HUES64 (cell line): Measurements from ENCODE around the gene TAAR5.
"Not testable (repeated sequence)": the region's sequence is repeated elsewhere in the genome, so short reads cannot be mapped to it uniquely, and the experiment has no call there.

ENCODE experiments used
- H3K27ac ChIP-seq: 2 replicates; pipeline ENCODE4 v1.7.0; 2013; ENCODE audit warnings: low read depth, low read length, inconsistent platforms
- H3K27me3 ChIP-seq: 2 replicates; pipeline ENCODE4 v1.6.1; 2013; ENCODE audit warnings: mild to moderate bottlenecking, low read length; ENCODE audit not compliant: insufficient read depth
- H3K36me3 ChIP-seq: 2 replicates; pipeline ENCODE4 v1.6.1; 2013; ENCODE audit warnings: mild to moderate bottlenecking, low read length; ENCODE audit not compliant: insufficient read depth
- H3K4me1 ChIP-seq: 2 replicates; pipeline ENCODE4 v1.6.1; 2013; ENCODE audit warnings: mild to moderate bottlenecking, low read length, moderate library complexity; ENCODE audit not compliant: insufficient read depth
- H3K4me3 ChIP-seq: 2 replicates; pipeline ENCODE4 v1.5.1; 2013; ENCODE audit warnings: mild to moderate bottlenecking, low read length, moderate library complexity
- H3K9ac ChIP-seq: 2 replicates; pipeline ENCODE4 v1.6.1; 2013; ENCODE audit warnings: mild to moderate bottlenecking, low read depth, low read length
- H3K9me3 ChIP-seq: 2 replicates; pipeline ENCODE4 v1.6.1; 2013; ENCODE audit warnings: low read depth, low read length; ENCODE audit not compliant: insufficient read depth
- WGBS: fragments of 150-250, 120-280 bp; methylation state at CpG from one replicate; pipeline ENCODE4 v1.1.7; 2013; ENCODE audit warnings: missing lambda C conversion rate; 5-methylcytosine and 5-hydroxymethylcytosine counted together

Gene TAAR5

GRCh38 chr6:132611616-132612015 is 22.1 kb upstream of the TAAR5 start:
- Histone ChIP-seq H3K36me3 (no peaks in the 10 kb centered on the region), H3K9me3 (no peaks in the 10 kb centered on the region), H3K4me3 (no peak overlapping the region), H3K4me1 (no peaks in the 10 kb centered on the region), H3K9ac (no peak overlapping the region), H3K27ac (no peak overlapping the region), H3K27me3 (no peaks in the 10 kb centered on the region)
- WGBS, result 100% methylated on average over 2 of the region's 2 CpGs

- no peak overlapping the region for H3K9ac ChIP-seq
These were observed 18.1 kb upstream of the TAAR5 start for GRCh38 chr6:132607544-132608233.

DNA sequence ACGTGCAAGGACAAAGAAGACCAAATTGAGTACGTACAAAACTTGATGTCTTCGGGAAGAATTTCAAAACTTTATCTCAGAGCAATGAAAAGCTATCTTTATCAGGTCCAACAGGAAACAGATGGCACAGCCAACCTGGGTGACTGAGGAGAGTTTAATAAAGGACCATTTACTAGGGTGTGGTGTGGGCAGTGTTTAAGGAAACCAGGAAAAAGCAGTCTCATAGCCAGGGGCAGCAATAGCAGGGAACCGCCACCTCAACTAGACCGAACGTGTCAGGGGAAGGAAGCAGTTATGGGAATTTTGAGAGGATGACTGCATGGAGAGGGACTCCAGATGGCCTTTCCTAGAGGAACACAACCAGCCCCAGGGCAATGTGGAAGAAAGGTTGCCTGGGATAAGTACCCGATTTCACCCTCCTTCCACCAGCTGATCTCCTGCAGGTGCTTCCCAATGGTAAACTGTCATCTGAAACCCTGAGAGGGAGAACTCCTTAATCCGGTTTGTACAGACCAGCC is 15.2 kb upstream of the TAAR5 start:
- no peaks in the 10 kb centered on the region; the same call in 1 of the 2 replicates for H3K27me3 ChIP-seq
- H3K4me1 ChIP-seq, result no peaks in the 10 kb centered on the region
- no peak overlapping the region for H3K27ac ChIP-seq
- H3K36me3 ChIP-seq, result no peaks in the 10 kb centered on the region
- WGBS, result 97% methylated on average over 8 of the region's 8 CpGs
- H3K9me3 ChIP-seq, result no peaks in the 10 kb centered on the region
- H3K9ac ChIP-seq, result no peak overlapping the region
- H3K4me3 ChIP-seq, result no peak overlapping the region

More at GRCh38 chr6:132607544-132608233, 18.1 kb upstream of the TAAR5 start:
- WGBS, result 93% methylated on average over 3 of the region's 5 CpGs
- Histone ChIP-seq H3K4me3 (no peak overlapping the region), H3K4me1 (no peaks in the 10 kb centered on the region), H3K27ac (no peak overlapping the region), H3K9me3 (no peaks in the 10 kb centered on the region), H3K27me3 (no peaks in the 10 kb centered on the region), H3K36me3 (no peaks in the 10 kb centered on the region)

DNA sequence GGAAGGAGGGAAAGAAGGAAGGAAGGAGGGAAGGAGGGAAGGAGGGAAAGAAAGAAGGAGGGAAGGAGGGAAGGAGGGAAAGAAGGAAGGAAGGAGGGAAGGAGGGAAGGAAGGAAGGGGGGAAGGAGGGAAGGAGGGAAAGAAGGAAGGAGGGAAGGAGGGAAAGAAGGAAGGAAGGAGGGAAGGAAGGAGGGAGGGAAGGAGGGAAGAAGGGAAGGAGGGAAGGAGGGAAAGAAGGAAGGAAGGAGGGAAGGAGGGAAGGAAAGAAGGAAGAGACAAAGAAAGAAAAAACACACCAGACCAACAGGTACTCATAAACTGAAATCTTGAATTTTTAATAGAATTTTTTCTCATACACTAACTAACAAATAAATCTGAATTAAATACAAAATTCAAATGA is 11.4 kb upstream of the TAAR5 start:
- not testable (repeated sequence) for H3K4me3 ChIP-seq, H3K9ac ChIP-seq, H3K27ac ChIP-seq, H3K36me3 ChIP-seq, H3K9me3 ChIP-seq, H3K4me1 ChIP-seq, H3K27me3 ChIP-seq

DNA sequence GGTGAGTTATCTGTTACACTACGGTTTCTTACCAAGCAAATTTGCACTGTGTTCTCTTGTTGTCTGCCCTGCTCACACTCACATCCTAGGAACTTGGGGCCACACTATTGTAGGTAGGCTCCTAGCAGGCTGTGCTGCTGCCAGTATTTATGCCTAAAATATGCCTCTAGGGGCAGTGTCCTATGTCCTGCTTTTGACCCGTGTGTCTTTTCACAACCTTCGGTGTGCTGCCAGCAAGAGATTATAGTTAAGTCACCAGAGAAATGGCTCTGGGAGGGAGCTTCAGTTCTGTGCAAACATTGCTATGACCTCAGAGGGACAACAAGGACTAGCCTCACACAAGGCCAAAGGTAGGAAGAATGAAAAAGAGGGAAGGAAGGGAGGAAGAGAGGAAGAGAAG is 8.9 kb upstream of the TAAR5 start:
- Histone ChIP-seq H3K9me3 (no peaks in the 10 kb centered on the region), H3K4me3 (no peak overlapping the region), H3K4me1 (no peaks in the 10 kb centered on the region), H3K27me3 (no peaks in the 10 kb centered on the region; the same call in 1 of the 2 replicates), H3K9ac (no peak overlapping the region), H3K36me3 (no peaks in the 10 kb centered on the region), H3K27ac (no peak overlapping the region)
- WGBS, result 53% methylated on average over 3 of the region's 3 CpGs

- no peak overlapping the region for H3K4me3 ChIP-seq
- H3K27ac ChIP-seq, result no peak overlapping the region
- H3K27me3 ChIP-seq, result no peaks in the 10 kb centered on the region; the same call in 1 of the 2 replicates
- H3K9ac ChIP-seq, result no peak overlapping the region
- H3K36me3 ChIP-seq, result no peaks in the 10 kb centered on the region
- WGBS, result 92% methylated on average over 6 of the region's 6 CpGs
- H3K9me3 ChIP-seq, result no peaks in the 10 kb centered on the region
- no peaks in the 10 kb centered on the region for H3K4me1 ChIP-seq
These were observed 6.7 kb upstream of the TAAR5 start for GRCh38 chr6:132596201-132596600.

DNA sequence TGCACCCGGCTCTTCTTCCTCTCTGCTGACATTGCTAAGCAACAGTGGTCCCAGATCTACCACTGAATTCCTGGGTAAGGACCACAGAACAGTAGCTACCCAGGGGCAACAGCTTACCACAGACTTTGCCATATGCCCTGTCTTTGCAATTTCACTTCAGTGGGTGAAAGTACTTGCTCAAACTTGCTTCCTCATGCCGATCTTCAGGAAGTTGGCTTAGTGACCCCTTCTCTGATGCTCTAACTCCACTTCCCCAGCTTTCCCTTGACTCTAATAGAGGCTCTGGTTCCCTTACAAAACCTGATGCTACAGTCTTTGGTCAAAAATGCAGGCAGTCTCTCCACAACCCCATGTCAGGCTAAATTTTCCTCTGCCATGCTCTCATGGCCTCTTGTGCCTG is 3.3 kb upstream of the TAAR5 start:
- Histone ChIP-seq H3K9me3 (no peaks in the 10 kb centered on the region), H3K27ac (no peak overlapping the region), H3K9ac (no peak overlapping the region), H3K36me3 (no peaks in the 10 kb centered on the region), H3K27me3 (no peaks in the 10 kb centered on the region), H3K4me1 (no peaks in the 10 kb centered on the region), H3K4me3 (no peak overlapping the region)
- 91% methylated on average over 2 of the region's 2 CpGs for WGBS

DNA sequence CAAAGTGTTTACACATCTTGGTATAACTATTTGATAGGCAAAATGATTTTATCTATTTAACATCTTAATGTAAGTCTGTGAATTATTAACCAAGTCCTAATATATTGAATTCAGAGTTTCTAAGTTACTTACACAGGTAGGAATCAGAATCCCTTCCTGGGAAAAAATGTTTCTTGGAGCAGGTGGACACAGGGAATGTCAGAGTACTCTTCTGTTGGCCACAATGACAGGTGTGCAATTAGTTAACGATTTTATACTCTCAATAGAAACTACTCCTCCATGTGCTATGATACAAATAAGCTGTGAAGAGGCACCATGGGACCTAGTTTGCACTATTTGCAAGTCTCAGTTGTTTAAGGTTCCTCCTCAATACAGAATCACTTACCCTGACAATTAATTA is 821 bp upstream of the TAAR5 start:
- Histone ChIP-seq H3K9ac (no peak overlapping the region), H3K4me3 (no peak overlapping the region), H3K9me3 (no peaks in the 10 kb centered on the region), H3K36me3 (no peaks in the 10 kb centered on the region), H3K27me3 (no peaks in the 10 kb centered on the region), H3K4me1 (no peaks in the 10 kb centered on the region), H3K27ac (no peak overlapping the region)
- WGBS, result 86% methylated on average over 1 of the region's 1 CpG

DNA sequence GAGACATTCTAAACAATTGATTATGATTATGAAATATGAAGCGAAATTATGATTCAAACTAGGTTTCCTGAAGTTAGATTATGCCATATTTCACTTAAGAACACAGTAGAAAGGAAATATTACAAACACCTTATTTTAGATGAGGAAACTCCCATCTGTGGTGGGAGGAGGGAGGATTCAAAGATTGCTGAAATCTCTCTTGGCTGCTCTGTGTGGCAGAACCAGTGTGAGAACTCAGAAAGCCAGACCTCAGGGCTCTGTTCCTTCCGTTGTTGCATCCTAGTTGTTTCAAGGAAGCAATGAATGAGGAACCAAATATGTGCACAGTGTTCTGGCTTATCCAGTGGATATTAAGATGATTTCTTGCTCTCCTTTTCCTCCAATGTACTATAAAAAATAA is 2.1 kb downstream of the TAAR5 start:
- Histone ChIP-seq H3K9me3 (no peaks in the 10 kb centered on the region), H3K4me3 (no peak overlapping the region), H3K27me3 (no peaks in the 10 kb centered on the region), H3K27ac (no peak overlapping the region), H3K9ac (no peak overlapping the region), H3K36me3 (no peaks in the 10 kb centered on the region), H3K4me1 (peaks cover 3% of the 10 kb centered on the region)
- 86% methylated on average over 1 of the region's 2 CpGs for WGBS

- no peaks in the 10 kb centered on the region for H3K36me3 ChIP-seq
- WGBS, result no CpG with 5 or more reads among the region's 1 CpG
- no peak overlapping the region for H3K9ac ChIP-seq
- no peaks in the 10 kb centered on the region for H3K9me3 ChIP-seq
- H3K4me3 ChIP-seq, result no peak overlapping the region
- peaks cover 6% of the 10 kb centered on the region for H3K4me1 ChIP-seq
- no peaks in the 10 kb centered on the region for H3K27me3 ChIP-seq
- no peak overlapping the region for H3K27ac ChIP-seq
These were observed 4.8 kb downstream of the TAAR5 start for GRCh38 chr6:132584698-132585097.

- Histone ChIP-seq H3K4me3 (no peak overlapping the region), H3K27ac (no peak overlapping the region), H3K9me3 (no peaks in the 10 kb centered on the region), H3K4me1 (peaks cover 21% of the 10 kb centered on the region), H3K9ac (no peak overlapping the region), H3K36me3 (no peaks in the 10 kb centered on the region), H3K27me3 (no peaks in the 10 kb centered on the region)
These were observed 17.8 kb downstream of the TAAR5 start for GRCh38 chr6:132571774-132572173.
